Measurements from ENCODE around the gene WDR72. TPM values are rescaled to one million over a fixed set of nuclear protein-coding genes. Genes with fewer than 3 reads are reported as not detected.
"Not testable (repeated sequence)": the region's sequence is repeated elsewhere in the genome, so short reads cannot be mapped to it uniquely, and the experiment has no call there.

Gene WDR72
- total RNA-seq, 1 experiment from 2014 or later = not detected

DNA sequence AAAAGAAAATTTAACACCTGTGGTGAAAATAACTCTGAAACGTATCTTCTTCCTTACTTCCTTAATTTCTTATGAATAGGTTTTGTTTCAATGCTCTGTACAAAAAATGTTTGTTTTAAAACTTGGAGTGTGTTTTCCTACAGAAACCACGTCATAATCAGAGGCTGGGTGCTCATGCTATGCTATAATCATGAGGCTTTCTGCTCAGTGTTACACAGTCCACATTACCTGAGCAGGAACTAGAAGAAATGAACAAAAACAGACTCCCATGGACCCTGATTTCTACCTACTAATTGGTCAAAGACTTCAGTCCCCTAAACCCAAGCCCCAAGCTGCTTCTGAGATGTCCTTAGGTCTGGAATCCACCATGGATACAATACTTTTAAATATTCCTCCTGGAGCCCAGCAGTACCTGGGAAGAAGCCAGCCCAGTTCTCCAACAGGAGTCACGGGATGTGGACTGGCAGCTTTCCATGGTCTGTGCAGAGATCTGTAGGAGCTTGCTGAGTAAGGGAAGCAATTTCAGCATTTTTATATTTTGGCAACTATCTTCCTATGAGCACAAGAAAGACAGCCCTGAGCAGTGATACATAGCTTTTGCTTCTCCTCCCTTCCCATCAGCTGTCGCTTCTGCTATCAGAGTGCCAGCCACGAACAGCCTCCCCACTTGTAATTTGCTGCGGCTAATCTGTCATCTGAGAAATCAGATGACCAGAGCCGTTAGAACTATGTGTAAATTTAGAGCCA, 65.6 kb downstream of the WDR72 start:
- no peak overlapping the region for H3K27ac Mint-ChIP-seq (ENCODE audit: low read depth, unreplicated experiment)
- ChIA-PET POLR2A (no interaction called here), CTCF (no interaction called here)
- no peaks in the 10 kb centered on the region for H3K4me1 Mint-ChIP-seq (ENCODE audit: insufficient read depth, unreplicated experiment)
- intact Hi-C loops (cut with micrococcal nuclease) = no loop called here
- no peaks in the 10 kb centered on the region for H3K36me3 Mint-ChIP-seq (ENCODE audit: insufficient read depth, unreplicated experiment)
- H3K27me3 Mint-ChIP-seq (ENCODE audit: insufficient read depth, unreplicated experiment) = peaks cover 27% of the 10 kb centered on the region
- H3K9me3 Mint-ChIP-seq (ENCODE audit: unreplicated experiment) = no peaks in the 10 kb centered on the region
- BruUV-seq (replicated peaks) = no TSS peak
- TF ChIP-seq CTCF (IDR thresholded peaks at IDR 0.05; ENCODE audit: unreplicated experiment) = no peak
- no peak overlapping the region for H3K4me3 Mint-ChIP-seq (ENCODE audit: unreplicated experiment)
- peak; percentile 14 for DNase-seq (ENCODE audit: unreplicated experiment)

GRCh38 chr15:53684162-53684561, 75.3 kb downstream of the WDR72 start:
- H3K27ac Mint-ChIP-seq (ENCODE audit: low read depth, unreplicated experiment); CTCF ChIA-PET; BruUV-seq (replicated peaks); H3K4me1 Mint-ChIP-seq (ENCODE audit: insufficient read depth, unreplicated experiment); H3K36me3 Mint-ChIP-seq (ENCODE audit: insufficient read depth, unreplicated experiment); H3K27me3 Mint-ChIP-seq (ENCODE audit: insufficient read depth, unreplicated experiment); H3K4me3 Mint-ChIP-seq (ENCODE audit: unreplicated experiment); DNase-seq (ENCODE audit: unreplicated experiment); H3K9me3 Mint-ChIP-seq (ENCODE audit: unreplicated experiment); intact Hi-C loops (cut with micrococcal nuclease); POLR2A ChIA-PET: not testable (repeated sequence)

DNA sequence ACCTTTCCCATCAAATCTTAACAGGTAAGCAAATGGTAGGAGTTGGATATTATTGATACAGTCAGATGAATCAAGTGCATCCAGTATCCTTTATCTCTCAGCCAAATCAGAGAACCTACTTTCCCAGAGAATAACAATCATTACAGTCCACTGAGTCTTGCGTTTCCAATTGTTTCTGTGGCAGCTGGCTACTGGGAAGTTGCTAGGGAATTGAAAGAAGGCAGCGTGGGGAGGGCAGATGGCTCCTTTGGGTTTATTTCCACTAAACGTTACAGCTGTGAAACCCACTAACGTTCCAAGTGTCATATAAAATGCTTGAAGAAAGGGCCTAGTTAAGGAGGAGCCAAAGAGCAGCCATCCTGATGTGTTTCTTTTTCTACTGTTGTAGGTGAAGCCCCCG, 78.4 kb downstream of the WDR72 start:
- BruUV-seq (replicated peaks) = no TSS peak
- Mint-ChIP-seq H3K36me3 (ENCODE audit: insufficient read depth, unreplicated experiment) (no peaks in the 10 kb centered on the region), H3K27ac (ENCODE audit: low read depth, unreplicated experiment) (no peak overlapping the region), H3K4me3 (ENCODE audit: unreplicated experiment) (no peak overlapping the region), H3K27me3 (ENCODE audit: insufficient read depth, unreplicated experiment) (no peaks in the 10 kb centered on the region), H3K9me3 (ENCODE audit: unreplicated experiment) (no peaks in the 10 kb centered on the region), H3K4me1 (ENCODE audit: insufficient read depth, unreplicated experiment) (no peaks in the 10 kb centered on the region)
- POLR2A ChIA-PET = no interaction called here
- CTCF ChIA-PET = no interaction called here
- no peak for DNase-seq (ENCODE audit: unreplicated experiment)
- intact Hi-C loops (cut with micrococcal nuclease) = no loop called here
- no peak for TF ChIP-seq CTCF (IDR thresholded peaks at IDR 0.05; ENCODE audit: unreplicated experiment)

GRCh38 chr15:53675832-53676231, 83.6 kb downstream of the WDR72 start:
- Mint-ChIP-seq H3K27ac (ENCODE audit: low read depth, unreplicated experiment) (no peak overlapping the region), H3K27me3 (ENCODE audit: insufficient read depth, unreplicated experiment) (peaks cover 24% of the 10 kb centered on the region), H3K36me3 (ENCODE audit: insufficient read depth, unreplicated experiment) (no peaks in the 10 kb centered on the region), H3K9me3 (ENCODE audit: unreplicated experiment) (no peaks in the 10 kb centered on the region), H3K4me3 (ENCODE audit: unreplicated experiment) (no peak overlapping the region), H3K4me1 (ENCODE audit: insufficient read depth, unreplicated experiment) (no peaks in the 10 kb centered on the region)
- no peak for TF ChIP-seq CTCF (IDR thresholded peaks at IDR 0.05; ENCODE audit: unreplicated experiment)
- no TSS peak for BruUV-seq (replicated peaks)
- intact Hi-C loops (cut with micrococcal nuclease) = no loop called here
- no peak for DNase-seq (ENCODE audit: unreplicated experiment)
- POLR2A ChIA-PET = no interaction called here
- CTCF ChIA-PET = no interaction called here

- H3K36me3 Mint-ChIP-seq (ENCODE audit: insufficient read depth, unreplicated experiment) = no peaks in the 10 kb centered on the region
- no peak for DNase-seq (ENCODE audit: unreplicated experiment)
- H3K4me1 Mint-ChIP-seq (ENCODE audit: insufficient read depth, unreplicated experiment) = no peaks in the 10 kb centered on the region
- H3K4me3 Mint-ChIP-seq (ENCODE audit: unreplicated experiment) = no peak overlapping the region
- H3K9me3 Mint-ChIP-seq (ENCODE audit: unreplicated experiment) = no peaks in the 10 kb centered on the region
- no TSS peak for BruUV-seq (replicated peaks)
- H3K27me3 Mint-ChIP-seq (ENCODE audit: insufficient read depth, unreplicated experiment) = peaks cover 36% of the 10 kb centered on the region
- no peak overlapping the region for H3K27ac Mint-ChIP-seq (ENCODE audit: low read depth, unreplicated experiment)
- TF ChIP-seq CTCF (IDR thresholded peaks at IDR 0.05; ENCODE audit: unreplicated experiment) = no peak
- ChIA-PET CTCF (interaction anchor here (0.6 kb wide), 1 partner anchor 49 kb away, joined by 3 read pairs; no protein-coding TSS in a partner anchor), POLR2A (no interaction called here)
- intact Hi-C loops (cut with micrococcal nuclease) = no loop called here
These were observed 87.9 kb downstream of the WDR72 start for GRCh38 chr15:53671545-53671944.

Data from MCF 10A (cell line).